Measurements from ENCODE around the gene CACNA2D1. TPM values are rescaled to one million over a fixed set of nuclear protein-coding genes. Genes with fewer than 3 reads are reported as not detected.

Gene CACNA2D1
- polyA plus RNA-seq, 2 of the 4 experiments (the other 2 are of a cell fraction) = 18.0 to 32.9 TPM

DNA sequence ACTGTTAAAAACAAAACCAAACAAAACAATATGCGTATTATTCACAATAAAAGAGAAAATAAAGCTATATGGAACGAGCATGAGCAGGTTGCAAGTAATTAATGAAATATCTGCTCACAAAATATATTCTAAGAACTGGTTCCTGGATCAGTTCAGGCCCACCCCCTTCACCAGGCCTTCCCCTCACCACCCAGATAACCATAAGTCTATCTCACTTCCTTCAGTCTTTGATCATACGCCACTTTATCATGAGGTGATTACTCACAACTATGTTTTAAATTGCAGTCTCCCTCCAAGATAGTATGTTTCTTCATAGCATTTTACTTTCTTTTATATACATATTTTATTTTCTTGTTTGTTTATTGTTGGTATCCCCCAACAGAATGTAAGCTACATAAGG, 410.7 kb downstream of the CACNA2D1 start:
- Histone ChIP-seq H3K4me3 (no peak overlapping the region), H3K9me3 (no peaks in the 10 kb centered on the region), H3K4me2 (no peak overlapping the region), H3K4me1 (peaks cover 15% of the 10 kb centered on the region; the same call in 1 of the 3 replicates), H3K27ac (no peak overlapping the region)
- 92% methylated on average over 3 of the region's 3 CpGs for WGBS (ENCODE audit: missing lambda C conversion rate)
- CTCF ChIA-PET = interaction anchor here (0.6 to 1.8 kb wide), 3 partner anchors 11 to 561 kb away, joined by 3 to 5 read pairs (median 3); no protein-coding TSS in a partner anchor
- POLR2A ChIA-PET = no interaction called here
- TF ChIP-seq MAFK (IDR thresholded peaks at IDR 0.05; ENCODE audit: partially characterized antibody) (no peak), MAX (IDR thresholded peaks at IDR 0.05) (no peak), MYC (IDR thresholded peaks at IDR 0.05; ENCODE audit: borderline replicate concordance, low read length) (no peak), FOSB (CRISPR knock-in tag; IDR thresholded peaks at IDR 0.05) (no peak), HOXB13 (CRISPR knock-in tag; IDR thresholded peaks at IDR 0.05; ENCODE audit: low read depth) (no peak), BHLHE40 (IDR thresholded peaks at IDR 0.05; ENCODE audit: low read depth, low read length) (no peak), HOXA7 (CRISPR knock-in tag; IDR thresholded peaks at IDR 0.05) (no peak), TFCP2L1 (CRISPR knock-in tag; IDR thresholded peaks at IDR 0.05) (no peak), REST (IDR thresholded peaks at IDR 0.05) (no peak), CHD4 (IDR thresholded peaks at IDR 0.05; ENCODE audit: borderline replicate concordance) (no peak), GATA3 (IDR thresholded peaks at IDR 0.05; ENCODE audit: borderline replicate concordance) (no peak), TP53 (CRISPR knock-in tag; IDR thresholded peaks at IDR 0.05) (no peak), ZNF302 (CRISPR knock-in tag; IDR thresholded peaks at IDR 0.05) (no peak), CEBPB (IDR thresholded peaks at IDR 0.05) (no peak), EP300 (IDR thresholded peaks at IDR 0.05) (no peak), JUN (IDR thresholded peaks at IDR 0.05) (no peak), ZSCAN20 (CRISPR knock-in tag; IDR thresholded peaks at IDR 0.05) (no peak), EHF (CRISPR knock-in tag; IDR thresholded peaks at IDR 0.05) (no peak), MAZ (IDR thresholded peaks at IDR 0.05; ENCODE audit: borderline replicate concordance, low read depth, low read length) (no peak), HMGXB4 (CRISPR knock-in tag; IDR thresholded peaks at IDR 0.05; ENCODE audit: borderline replicate concordance) (no peak)
- FAIRE-seq (no peak), ATAC-seq (no peak), DNase-seq (ENCODE audit: low read depth in 1 of 2, low spot score in 1 of 2) (no peak)

- Histone ChIP-seq H3K4me1 (peaks cover 7% of the 10 kb centered on the region; the same call in 1 of the 3 replicates), H3K4me2 (no peak overlapping the region), H3K9me3 (no peaks in the 10 kb centered on the region), H3K27ac (no peak overlapping the region), H3K4me3 (no peak overlapping the region)
- DNase-seq (ENCODE audit: low read depth in 1 of 2, low spot score in 1 of 2) = no peak
- WGBS (ENCODE audit: missing lambda C conversion rate) = 100% methylated on average over 1 of the region's 1 CpG
- ChIA-PET POLR2A (interaction anchor here (0.6 kb wide), 1 partner anchor 403 kb away, joined by 3 read pairs; no protein-coding TSS in a partner anchor), CTCF (interaction anchor here (1.3 kb wide), 2 partner anchors 8 to 544 kb away, joined by 3 read pairs; no protein-coding TSS in a partner anchor)
- ATAC-seq = no peak
- FAIRE-seq = no peak
- TF ChIP-seq REST (IDR thresholded peaks at IDR 0.05) = no peak
- no peak for TF ChIP-seq HOXA7 (CRISPR knock-in tag; IDR thresholded peaks at IDR 0.05)
- TF ChIP-seq RAD21 (conservative IDR thresholded peaks at IDR 0.05 in 1 of 2, IDR thresholded peaks at IDR 0.05 in 1 of 2) = no peak
- TF ChIP-seq JUN (IDR thresholded peaks at IDR 0.05) = no peak
- TF ChIP-seq FOSL2 (IDR thresholded peaks at IDR 0.05) = no peak
- no peak for TF ChIP-seq FOSL2 (CRISPR knock-in tag; IDR thresholded peaks at IDR 0.05)
- no peak for TF ChIP-seq JUNB (IDR thresholded peaks at IDR 0.05)
- no peak for TF ChIP-seq TP53 (CRISPR knock-in tag; IDR thresholded peaks at IDR 0.05)
- TF ChIP-seq HEYL (CRISPR knock-in tag; IDR thresholded peaks at IDR 0.05) = no peak
- no peak for TF ChIP-seq NFE2L2 (conservative IDR thresholded peaks at IDR 0.05; ENCODE audit: low read length)
- TF ChIP-seq, protein P1, sequence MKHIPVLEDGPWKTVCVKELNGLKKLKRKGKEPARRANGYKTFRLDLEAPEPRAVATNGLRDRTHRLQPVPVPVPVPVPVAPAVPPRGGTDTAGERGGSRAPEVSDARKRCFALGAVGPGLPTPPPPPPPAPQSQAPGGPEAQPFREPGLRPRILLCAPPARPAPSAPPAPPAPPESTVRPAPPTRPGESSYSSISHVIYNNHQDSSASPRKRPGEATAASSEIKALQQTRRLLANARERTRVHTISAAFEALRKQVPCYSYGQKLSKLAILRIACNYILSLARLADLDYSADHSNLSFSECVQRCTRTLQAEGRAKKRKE (CRISPR knock-in tag; IDR thresholded peaks at IDR 0.05; ENCODE audit: low read depth) = no peak
- TF ChIP-seq GATA3 (IDR thresholded peaks at IDR 0.05; ENCODE audit: borderline replicate concordance) = no peak
Measured at GRCh38 chr7:82029236-82029913, 414.2 kb downstream of the CACNA2D1 start.
